Measurements from ENCODE around the gene MYO3B.

MYO3B gene

GRCh38 chr2:170161516-170162270 is 16.3 kb upstream of the MYO3B start:
- DNase-seq = no peak

GRCh38 chr2:170162271-170162632 is 15.7 kb upstream of the MYO3B start:
- DNase-seq = no peak

- no peak for DNase-seq
These were observed 14.4 kb upstream of the MYO3B start for GRCh38 chr2:170163411-170164065.

- no peak for DNase-seq
These were observed 12.8 kb upstream of the MYO3B start for GRCh38 chr2:170165129-170165528.

- DNase-seq = no peak
These were observed 11.2 kb upstream of the MYO3B start for GRCh38 chr2:170166735-170167134.

DNA sequence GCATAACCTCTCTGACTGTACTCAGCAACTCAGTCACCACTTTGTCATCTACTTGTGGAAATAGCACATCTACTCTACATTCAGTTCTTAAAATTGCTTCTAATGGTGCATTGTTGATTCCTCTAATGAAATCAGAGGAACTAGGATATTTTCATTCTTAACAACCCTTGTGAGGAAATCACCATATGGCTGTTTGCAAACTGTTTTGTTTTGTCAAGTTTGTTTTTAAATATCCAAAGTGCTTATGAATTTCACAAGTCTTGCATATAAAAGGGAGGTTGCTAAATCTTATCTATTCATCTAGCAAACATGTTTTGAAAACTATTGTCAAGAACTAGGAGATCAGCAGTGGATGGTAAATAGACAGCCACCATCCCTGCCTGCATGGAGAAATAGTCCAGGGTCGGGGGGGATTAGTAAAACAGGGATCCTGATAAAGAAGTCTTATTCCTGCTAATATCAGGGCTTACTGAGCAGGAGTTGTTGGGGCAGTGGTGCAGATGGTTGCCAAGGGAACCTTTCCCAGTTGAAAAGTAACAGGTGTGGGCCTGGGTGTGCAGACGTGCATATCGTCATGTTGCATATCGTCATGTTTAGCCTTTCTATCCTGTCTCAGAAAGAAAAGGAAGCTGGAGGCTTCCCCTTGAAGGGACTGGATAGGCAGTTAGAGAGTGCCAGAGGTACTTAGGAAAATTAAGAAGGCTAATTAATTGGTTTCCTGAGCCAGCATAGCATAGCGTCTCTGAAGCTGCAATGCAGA is 7.5 kb upstream of the MYO3B start:
- no peak for DNase-seq

- no peak for DNase-seq
These were observed 1.7 kb upstream of the MYO3B start for GRCh38 chr2:170176212-170176611.

GRCh38 chr2:170180031-170180566 is 2.2 kb downstream of the MYO3B start:
- DNase-seq = no peak

DNA sequence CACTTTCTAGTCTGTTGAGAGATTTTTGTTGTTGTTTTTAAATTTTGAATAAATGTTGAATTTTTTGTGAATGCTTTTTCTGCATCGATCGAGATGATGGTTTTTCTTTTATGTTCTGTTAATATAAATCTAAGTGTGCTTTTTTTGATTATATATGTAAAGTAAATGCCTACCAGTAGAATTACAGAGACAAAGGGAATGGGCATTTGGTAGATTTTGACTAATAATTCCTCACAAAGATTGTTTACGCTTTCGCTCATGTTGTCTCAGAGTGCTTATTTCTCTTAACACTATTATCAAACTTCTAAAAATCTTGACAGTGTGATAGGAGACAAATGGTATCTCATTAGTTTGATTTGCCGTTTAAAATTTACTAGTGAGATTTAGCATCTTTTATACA is 3.7 kb downstream of the MYO3B start:
- no peak for DNase-seq

- no peak for DNase-seq
These were observed 7.4 kb downstream of the MYO3B start for GRCh38 chr2:170185319-170185718.

GRCh38 chr2:170189757-170190156 is 11.8 kb downstream of the MYO3B start:
- DNase-seq = no peak

DNA sequence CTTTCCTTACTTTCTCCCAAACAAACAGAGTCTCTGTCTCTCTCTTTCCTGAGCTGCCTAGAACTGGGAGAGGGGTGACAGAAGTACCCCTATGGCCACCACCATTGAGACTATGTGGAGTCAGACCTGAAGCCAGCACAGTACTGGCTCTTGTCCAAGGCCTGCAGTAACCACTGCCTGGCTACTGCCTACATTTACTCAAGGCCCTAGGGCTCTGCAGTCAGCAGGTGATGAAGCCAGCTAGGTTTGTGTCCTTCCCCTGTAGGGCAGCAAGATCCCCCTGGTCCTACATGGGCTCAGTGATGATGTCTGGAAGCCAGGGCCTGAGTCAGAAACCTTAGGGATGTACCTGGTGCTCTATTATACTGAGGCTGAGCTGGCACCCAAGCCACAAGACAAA is 12.2 kb downstream of the MYO3B start:
- DNase-seq = no peak

- DNase-seq = no peak
These were observed 13.4 kb downstream of the MYO3B start for GRCh38 chr2:170191166-170191866.

- DNase-seq = no peak
These were observed 19.0 kb downstream of the MYO3B start for GRCh38 chr2:170196963-170197362.

DNA sequence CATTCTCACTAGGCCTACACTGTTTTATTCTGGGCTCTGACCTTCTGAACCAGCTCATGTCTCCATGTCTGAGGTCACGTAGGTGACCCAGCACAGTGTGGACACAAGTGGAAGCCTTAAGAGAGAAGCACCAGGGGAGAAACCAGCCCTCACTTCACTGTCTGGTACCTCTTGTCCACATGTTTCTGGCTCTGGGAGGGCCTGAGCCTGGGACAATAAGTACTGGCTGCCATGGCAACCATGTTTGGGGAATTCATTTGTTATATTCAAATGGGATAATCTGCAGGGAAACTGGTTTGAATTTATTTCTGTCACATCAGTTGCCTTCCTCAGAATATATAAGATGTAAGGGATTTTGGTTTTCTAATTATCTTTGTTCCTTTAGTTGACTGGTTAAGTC is 23.3 kb downstream of the MYO3B start:
- no peak for DNase-seq

GRCh38 chr2:170201734-170202393 is 23.9 kb downstream of the MYO3B start:
- DNase-seq = no peak

- no peak for DNase-seq
These were observed 24.5 kb downstream of the MYO3B start for GRCh38 chr2:170202437-170202836.

GRCh38 chr2:170204298-170204951 is 26.5 kb downstream of the MYO3B start:
- no peak for DNase-seq

DNA sequence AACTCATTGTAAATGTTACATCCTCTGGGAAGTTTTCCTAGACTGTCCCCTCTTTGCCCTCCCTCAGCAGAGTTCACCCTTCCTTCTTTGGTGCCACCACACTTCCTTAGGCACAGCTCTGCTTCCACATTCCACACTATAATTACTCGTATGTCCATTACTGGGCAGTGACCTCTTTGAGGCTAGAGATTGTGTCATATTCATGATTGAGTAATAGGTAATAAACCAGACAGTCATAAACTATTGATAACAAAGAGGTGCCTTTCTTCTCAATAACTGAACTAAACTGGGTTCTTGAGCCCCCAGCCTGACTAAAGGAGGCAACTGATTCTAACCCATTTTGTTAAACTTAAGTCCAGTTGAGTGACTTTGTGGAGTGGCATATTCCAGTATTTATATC is 28.3 kb downstream of the MYO3B start:
- DNase-seq = no peak

DNA sequence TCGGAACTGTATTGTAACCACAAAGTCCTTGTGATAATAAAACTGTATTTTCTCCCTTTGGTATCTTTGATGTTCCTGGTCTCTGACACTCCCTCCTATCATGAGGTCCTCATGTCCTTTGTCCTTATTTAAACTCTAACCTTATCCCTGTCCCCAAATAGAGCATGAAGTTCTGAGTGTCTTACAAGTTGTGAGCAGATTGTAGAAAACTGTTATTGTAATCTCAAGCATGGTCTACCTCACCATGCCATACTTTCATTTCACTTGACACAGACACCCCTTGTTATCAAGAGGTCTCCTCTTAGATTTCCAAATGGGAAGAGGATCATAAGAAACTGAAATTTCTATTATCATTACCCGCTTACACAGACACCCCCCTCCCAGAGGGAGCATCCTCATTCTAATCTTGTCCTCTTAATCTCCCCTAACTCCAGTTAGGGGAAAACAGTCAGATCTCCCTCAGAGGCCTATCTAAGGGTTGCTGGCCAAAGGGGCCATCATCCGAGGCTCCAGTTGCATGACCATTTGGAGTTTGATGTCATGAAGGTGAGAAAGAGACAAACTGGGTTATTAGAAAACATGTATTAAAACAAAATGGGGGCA is 29.0 kb downstream of the MYO3B start:
- DNase-seq = no peak

- DNase-seq = no peak
These were observed 30.0 kb downstream of the MYO3B start for GRCh38 chr2:170207901-170208300.

Measured in T-helper 9 cell (primary cell).